Panc1 (cell line): ENCODE measurements around the gene MAP1A.

Experiments used
- POLR2AphosphoS5 ChIP-seq: IDR thresholded peaks from 2 replicates; pipeline ENCODE4 v1.6.1; 2012; ENCODE audit warnings: mild to moderate bottlenecking, low read depth, low read length, moderate library complexity
- REST ChIP-seq, 2 experiments: IDR thresholded peaks; 2 replicates each; pipeline ENCODE4 v1.6.1; 2011 to 2012; ENCODE audit warnings: low read depth in 2 of 2, control low read depth in 1 of 2, low read length in 1 of 2, mild to moderate bottlenecking in 1 of 2, moderate library complexity in 1 of 2; ENCODE audit not compliant: insufficient read depth in 1 of 2
- SIN3A ChIP-seq: IDR thresholded peaks from 2 replicates; pipeline ENCODE4 v1.6.1; 2012; ENCODE audit warnings: low read depth, mild to moderate bottlenecking, low read length, moderate library complexity, borderline replicate concordance; ENCODE audit not compliant: insufficient read depth
- TCF7L2 ChIP-seq: IDR thresholded peaks from 2 replicates; pipeline ENCODE4 v1.6.1; 2011; ENCODE audit warnings: mild to moderate bottlenecking, low read depth, low read length, inconsistent platforms
- TF ChIP-seq, protein P1 (sequence below): fragments of 450-650 bp; IDR thresholded peaks from 2 replicates; pipeline ENCODE4 v1.5.1; 2017; ENCODE audit warnings: mild to moderate bottlenecking

GRCh38 chr15:43527016-43527801, 9.8 kb downstream of the MAP1A start:
- TF ChIP-seq, protein P1, sequence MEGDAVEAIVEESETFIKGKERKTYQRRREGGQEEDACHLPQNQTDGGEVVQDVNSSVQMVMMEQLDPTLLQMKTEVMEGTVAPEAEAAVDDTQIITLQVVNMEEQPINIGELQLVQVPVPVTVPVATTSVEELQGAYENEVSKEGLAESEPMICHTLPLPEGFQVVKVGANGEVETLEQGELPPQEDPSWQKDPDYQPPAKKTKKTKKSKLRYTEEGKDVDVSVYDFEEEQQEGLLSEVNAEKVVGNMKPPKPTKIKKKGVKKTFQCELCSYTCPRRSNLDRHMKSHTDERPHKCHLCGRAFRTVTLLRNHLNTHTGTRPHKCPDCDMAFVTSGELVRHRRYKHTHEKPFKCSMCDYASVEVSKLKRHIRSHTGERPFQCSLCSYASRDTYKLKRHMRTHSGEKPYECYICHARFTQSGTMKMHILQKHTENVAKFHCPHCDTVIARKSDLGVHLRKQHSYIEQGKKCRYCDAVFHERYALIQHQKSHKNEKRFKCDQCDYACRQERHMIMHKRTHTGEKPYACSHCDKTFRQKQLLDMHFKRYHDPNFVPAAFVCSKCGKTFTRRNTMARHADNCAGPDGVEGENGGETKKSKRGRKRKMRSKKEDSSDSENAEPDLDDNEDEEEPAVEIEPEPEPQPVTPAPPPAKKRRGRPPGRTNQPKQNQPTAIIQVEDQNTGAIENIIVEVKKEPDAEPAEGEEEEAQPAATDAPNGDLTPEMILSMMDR = no peak
- no peak for TF ChIP-seq POLR2AphosphoS5
- TF ChIP-seq REST (IDR thresholded peaks at IDR 0.05; ENCODE audit: insufficient read depth in 1 of 2, low read depth in 2 of 2, low read length in 1 of 2) = no peak
- no peak for TF ChIP-seq SIN3A
- no peak for TF ChIP-seq TCF7L2
